Stromal cell of bone marrow (primary cell): ENCODE data around the gene ENTR1.

Experiments
- DNase-seq: peaks from one replicate; pipeline ENCODE4 v3.0.0-alpha.2; 2012; ENCODE audit warnings: low read depth

ENTR1 gene

GRCh38 chr9:136396219-136396515, 14.2 kb downstream of the ENTR1 start:
- no peak for DNase-seq

- no peak for DNase-seq
These were observed 14.8 kb downstream of the ENTR1 start for GRCh38 chr9:136395345-136396218.

- DNase-seq, result no peak
These were observed 15.4 kb downstream of the ENTR1 start for GRCh38 chr9:136395020-136395340.

GRCh38 chr9:136394312-136395019, 15.9 kb downstream of the ENTR1 start:
- peak; percentile 44 for DNase-seq

- DNase-seq, result no peak
These were observed 16.9 kb downstream of the ENTR1 start for GRCh38 chr9:136393531-136393930.

GRCh38 chr9:136392538-136393449, 17.6 kb downstream of the ENTR1 start:
- DNase-seq, result peak; percentile 22

GRCh38 chr9:136391737-136392537, 18.5 kb downstream of the ENTR1 start:
- no peak for DNase-seq

GRCh38 chr9:136389396-136389795, 21.0 kb downstream of the ENTR1 start:
- no peak for DNase-seq

- no peak for DNase-seq
These were observed 23.2 kb downstream of the ENTR1 start for GRCh38 chr9:136387217-136387616.

GRCh38 chr9:136386018-136386417, 24.4 kb downstream of the ENTR1 start:
- no peak for DNase-seq

- DNase-seq, result no peak
These were observed 25.4 kb downstream of the ENTR1 start for GRCh38 chr9:136385015-136385414.

- DNase-seq, result no peak
These were observed 27.0 kb downstream of the ENTR1 start for GRCh38 chr9:136383436-136383835.

GRCh38 chr9:136381966-136382513, 28.4 kb downstream of the ENTR1 start:
- no peak for DNase-seq

GRCh38 chr9:136381311-136381710, 29.1 kb downstream of the ENTR1 start:
- no peak for DNase-seq

- DNase-seq, result no peak
These were observed 30.0 kb downstream of the ENTR1 start for GRCh38 chr9:136380381-136380780.

- no peak for DNase-seq
These were observed 30.5 kb downstream of the ENTR1 start for GRCh38 chr9:136379891-136380290.

- DNase-seq, result no peak
These were observed 31.0 kb downstream of the ENTR1 start for GRCh38 chr9:136379401-136379800.

GRCh38 chr9:136379003-136379287, 31.5 kb downstream of the ENTR1 start:
- DNase-seq, result no peak

- no peak for DNase-seq
These were observed 32.0 kb downstream of the ENTR1 start for GRCh38 chr9:136378170-136379002.

GRCh38 chr9:136377341-136378169, 32.9 kb downstream of the ENTR1 start:
- DNase-seq, result no peak
